A549 (cell line): ENCODE measurements around the gene ANO3.

Source experiments
- CEBPB ChIP-seq, 2 experiments: fragments of >200 bp in 1 of 2; sonication (Bioruptor Twin) in 1 of 2; formaldehyde crosslinking in 1 of 2; IDR thresholded peaks; 2 replicates each; pipeline ENCODE4 v1.6.1; 2012 to 2016
- EHMT2 ChIP-seq: fragments of 200-600 bp; sonication (generic); IDR thresholded peaks from 2 replicates; pipeline ENCODE4 v1.6.1; 2016; ENCODE audit warnings: antibody characterized with exemption, low read depth, mild to moderate bottlenecking, moderate library complexity
- ESRRA ChIP-seq: fragments of 150-350 bp; IDR thresholded peaks from 2 replicates; pipeline ENCODE4 v1.6.1; 2014; ENCODE audit warnings: mild to moderate bottlenecking, low read length, borderline replicate concordance
- POLR2A ChIP-seq: IDR thresholded peaks from 2 replicates; pipeline ENCODE4 v1.6.1; 2012; ENCODE audit warnings: mild to moderate bottlenecking, low read length
- RFX5 ChIP-seq: fragments of 450-650 bp; IDR thresholded peaks from 2 replicates; pipeline ENCODE4 v1.7.1; 2014; ENCODE audit warnings: antibody characterized with exemption, mild to moderate bottlenecking, moderate library complexity
- ZSCAN20 ChIP-seq: fragments of 250-450 bp; sonication (Bioruptor Pico); IDR thresholded peaks from 2 replicates; pipeline ENCODE4 v1.8.0; 2022; ENCODE audit warnings: mild to moderate bottlenecking, moderate library complexity
- TF ChIP-seq, protein P1 (sequence below): fragments of >200 bp; sonication (Bioruptor Twin); formaldehyde crosslinking; IDR thresholded peaks from 3 replicates; pipeline ENCODE4 v1.5.1; 2016
- TF ChIP-seq, protein P2 (sequence below): fragments of 200-600 bp; sonication (generic); IDR thresholded peaks from 2 replicates; pipeline ENCODE4 v1.6.1; 2016; ENCODE audit warnings: antibody characterized with exemption, mild to moderate bottlenecking, moderate library complexity
- TF ChIP-seq, protein P3 (sequence below): fragments of 450-650 bp; IDR thresholded peaks from 2 replicates; pipeline ENCODE4 v1.6.1; 2014; ENCODE audit warnings: antibody characterized with exemption
- TF ChIP-seq, protein P4 (sequence below): IDR thresholded peaks from 2 replicates; pipeline ENCODE4 v1.6.1; 2012

DNA sequence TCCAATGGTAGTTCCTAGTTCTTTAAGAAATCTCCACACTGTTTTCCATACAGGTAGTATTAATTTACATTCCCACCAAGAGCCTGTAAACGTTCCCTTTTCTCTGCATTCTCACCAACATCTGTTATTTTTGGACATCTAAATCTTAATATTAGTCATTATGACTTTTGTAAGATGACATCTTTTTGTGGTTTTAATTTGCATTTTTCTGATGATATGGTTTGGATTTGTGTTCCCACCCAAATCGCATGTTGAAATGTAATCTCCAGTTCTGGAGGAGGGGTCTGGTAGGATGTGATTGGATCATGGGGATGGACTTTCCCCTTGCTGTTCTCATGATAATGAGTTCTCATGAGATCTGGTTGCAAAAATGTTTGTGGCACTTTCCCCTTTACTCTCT, 151.2 kb downstream of the ANO3 start:
- TF ChIP-seq EHMT2 (no peak), RFX5 (no peak), POLR2A (no peak), ESRRA (no peak), CEBPB (IDR thresholded peaks at IDR 0.05) (no peak), ZSCAN20 (CRISPR knock-in tag) (no peak)
- TF ChIP-seq, protein P1, sequence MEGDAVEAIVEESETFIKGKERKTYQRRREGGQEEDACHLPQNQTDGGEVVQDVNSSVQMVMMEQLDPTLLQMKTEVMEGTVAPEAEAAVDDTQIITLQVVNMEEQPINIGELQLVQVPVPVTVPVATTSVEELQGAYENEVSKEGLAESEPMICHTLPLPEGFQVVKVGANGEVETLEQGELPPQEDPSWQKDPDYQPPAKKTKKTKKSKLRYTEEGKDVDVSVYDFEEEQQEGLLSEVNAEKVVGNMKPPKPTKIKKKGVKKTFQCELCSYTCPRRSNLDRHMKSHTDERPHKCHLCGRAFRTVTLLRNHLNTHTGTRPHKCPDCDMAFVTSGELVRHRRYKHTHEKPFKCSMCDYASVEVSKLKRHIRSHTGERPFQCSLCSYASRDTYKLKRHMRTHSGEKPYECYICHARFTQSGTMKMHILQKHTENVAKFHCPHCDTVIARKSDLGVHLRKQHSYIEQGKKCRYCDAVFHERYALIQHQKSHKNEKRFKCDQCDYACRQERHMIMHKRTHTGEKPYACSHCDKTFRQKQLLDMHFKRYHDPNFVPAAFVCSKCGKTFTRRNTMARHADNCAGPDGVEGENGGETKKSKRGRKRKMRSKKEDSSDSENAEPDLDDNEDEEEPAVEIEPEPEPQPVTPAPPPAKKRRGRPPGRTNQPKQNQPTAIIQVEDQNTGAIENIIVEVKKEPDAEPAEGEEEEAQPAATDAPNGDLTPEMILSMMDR = no peak
- TF ChIP-seq, protein P2, sequence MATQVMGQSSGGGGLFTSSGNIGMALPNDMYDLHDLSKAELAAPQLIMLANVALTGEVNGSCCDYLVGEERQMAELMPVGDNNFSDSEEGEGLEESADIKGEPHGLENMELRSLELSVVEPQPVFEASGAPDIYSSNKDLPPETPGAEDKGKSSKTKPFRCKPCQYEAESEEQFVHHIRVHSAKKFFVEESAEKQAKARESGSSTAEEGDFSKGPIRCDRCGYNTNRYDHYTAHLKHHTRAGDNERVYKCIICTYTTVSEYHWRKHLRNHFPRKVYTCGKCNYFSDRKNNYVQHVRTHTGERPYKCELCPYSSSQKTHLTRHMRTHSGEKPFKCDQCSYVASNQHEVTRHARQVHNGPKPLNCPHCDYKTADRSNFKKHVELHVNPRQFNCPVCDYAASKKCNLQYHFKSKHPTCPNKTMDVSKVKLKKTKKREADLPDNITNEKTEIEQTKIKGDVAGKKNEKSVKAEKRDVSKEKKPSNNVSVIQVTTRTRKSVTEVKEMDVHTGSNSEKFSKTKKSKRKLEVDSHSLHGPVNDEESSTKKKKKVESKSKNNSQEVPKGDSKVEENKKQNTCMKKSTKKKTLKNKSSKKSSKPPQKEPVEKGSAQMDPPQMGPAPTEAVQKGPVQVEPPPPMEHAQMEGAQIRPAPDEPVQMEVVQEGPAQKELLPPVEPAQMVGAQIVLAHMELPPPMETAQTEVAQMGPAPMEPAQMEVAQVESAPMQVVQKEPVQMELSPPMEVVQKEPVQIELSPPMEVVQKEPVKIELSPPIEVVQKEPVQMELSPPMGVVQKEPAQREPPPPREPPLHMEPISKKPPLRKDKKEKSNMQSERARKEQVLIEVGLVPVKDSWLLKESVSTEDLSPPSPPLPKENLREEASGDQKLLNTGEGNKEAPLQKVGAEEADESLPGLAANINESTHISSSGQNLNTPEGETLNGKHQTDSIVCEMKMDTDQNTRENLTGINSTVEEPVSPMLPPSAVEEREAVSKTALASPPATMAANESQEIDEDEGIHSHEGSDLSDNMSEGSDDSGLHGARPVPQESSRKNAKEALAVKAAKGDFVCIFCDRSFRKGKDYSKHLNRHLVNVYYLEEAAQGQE = no peak
- TF ChIP-seq, protein P3, sequence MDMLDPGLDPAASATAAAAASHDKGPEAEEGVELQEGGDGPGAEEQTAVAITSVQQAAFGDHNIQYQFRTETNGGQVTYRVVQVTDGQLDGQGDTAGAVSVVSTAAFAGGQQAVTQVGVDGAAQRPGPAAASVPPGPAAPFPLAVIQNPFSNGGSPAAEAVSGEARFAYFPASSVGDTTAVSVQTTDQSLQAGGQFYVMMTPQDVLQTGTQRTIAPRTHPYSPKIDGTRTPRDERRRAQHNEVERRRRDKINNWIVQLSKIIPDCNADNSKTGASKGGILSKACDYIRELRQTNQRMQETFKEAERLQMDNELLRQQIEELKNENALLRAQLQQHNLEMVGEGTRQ = no peak
- TF ChIP-seq, protein P4, sequence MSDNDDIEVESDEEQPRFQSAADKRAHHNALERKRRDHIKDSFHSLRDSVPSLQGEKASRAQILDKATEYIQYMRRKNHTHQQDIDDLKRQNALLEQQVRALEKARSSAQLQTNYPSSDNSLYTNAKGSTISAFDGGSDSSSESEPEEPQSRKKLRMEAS = no peak
